MM.1S (cell line): ENCODE results near the gene NUP160.

Source experiments
- CTCF ChIP-seq: fragments of 300-600 bp; sonication (generic); IDR thresholded peaks from 2 replicates; pipeline ENCODE4 v1.5.1; 2016; ENCODE audit warnings: antibody characterized with exemption, low read length, mixed read lengths
- EZH2 ChIP-seq: fragments of 300-600 bp; sonication (generic); optimal IDR thresholded peaks from 2 replicates; pipeline ENCODE3; 2017; ENCODE audit warnings: low read depth, mild to moderate bottlenecking, antibody characterized with exemption, low read length, mixed read lengths

GRCh38 chr11:47896199-47896598 lies 48.0 kb upstream of the NUP160 start:
- TF ChIP-seq CTCF (no peak), EZH2 (no peak)
